Lung (tissue), 12 donors: ENCODE data around the gene KCNG2. TPM values are rescaled to one million over a fixed set of nuclear protein-coding genes. Genes with fewer than 3 reads are reported as not detected.

ENCODE experiments used
- ATAC-seq: fragments of 200-7000 bp; cut with Tn5 transposase; one replicate; pipeline ENCODE4 v1.9.1; 2020; ENCODE audit warnings: moderate number of reproducible peaks; ENCODE audit not compliant: insufficient read depth, low FRiP score
- DNase-seq, 3 donors: peaks; one replicate each; pipeline ENCODE4 v3.0.0-alpha.2; 2013 to 2017
- H3K27ac ChIP-seq, 2 donors: one replicate each; pipeline ENCODE4 v1.5.1; 2013; ENCODE audit warnings: mild to moderate bottlenecking in 2 of 2, moderate library complexity in 2 of 2, control low read depth in 1 of 2, inconsistent platforms in 1 of 2, low read depth in 1 of 2, low read length in 1 of 2
- H3K27me3 ChIP-seq, 3 donors: one replicate each; pipeline ENCODE4 v1.5.1; 2013; ENCODE audit warnings: low read length in 2 of 3; ENCODE audit not compliant: control insufficient read depth in 3 of 3, insufficient read depth in 3 of 3
- H3K36me3 ChIP-seq, 4 donors: one replicate each; pipeline ENCODE4 v1.5.1; 2013; ENCODE audit warnings: low read length in 4 of 4, mild to moderate bottlenecking in 1 of 4, moderate library complexity in 1 of 4; ENCODE audit not compliant: control insufficient read depth in 4 of 4, insufficient read depth in 4 of 4
- H3K4me1 ChIP-seq, 5 donors: one replicate each; pipeline ENCODE4 v1.5.1; 2013; ENCODE audit warnings: low read length in 5 of 5, mild to moderate bottlenecking in 2 of 5, moderate library complexity in 1 of 5; ENCODE audit not compliant: control insufficient read depth in 5 of 5, insufficient read depth in 5 of 5
- H3K4me3 ChIP-seq: one replicate; pipeline ENCODE4 v1.5.1; 2013; ENCODE audit warnings: mild to moderate bottlenecking, control low read depth, moderate library complexity
- H3K9ac ChIP-seq, 2 donors: one replicate each; pipeline ENCODE4 v1.5.1; 2013; ENCODE audit warnings: low read length in 2 of 2, control low read depth in 1 of 2; ENCODE audit not compliant: insufficient read depth in 1 of 2
- H3K9me3 ChIP-seq, 4 donors: one replicate each; pipeline ENCODE4 v1.5.1; 2013; ENCODE audit warnings: low read length in 3 of 4, mild to moderate bottlenecking in 1 of 4, moderate library complexity in 1 of 4; ENCODE audit not compliant: control insufficient read depth in 4 of 4, insufficient read depth in 3 of 4
- WGBS, 2 donors: extraction: QIAGEN DNeasy Blood & Tissue Kit; methylation state at CpG; one replicate each; pipeline ENCODE4 v1.1.7; 2013; 5-methylcytosine and 5-hydroxymethylcytosine counted together
- polyA plus RNA-seq, 2 donors: library from polyadenylated mRNA; stranded (reverse); fragments of 200-250 nt; gene quantifications; one replicate each; pipeline ENCODE4 v1.2.1, GENCODE V29; 2013
- total RNA-seq, 2 donors: library from RNA; depleted of rRNA in 1 of 2; stranded (reverse); fragments of >200 nt in 1 of 2; gene quantifications; one replicate each; pipeline ENCODE4 v1.2.1, GENCODE V29; 2014 to 2021
- TF ChIP-seq, protein P1 (sequence below): IDR thresholded peaks from 2 replicates; pipeline ENCODE4 v1.5.1; 2012; ENCODE audit warnings: mild to moderate bottlenecking; ENCODE audit errors: control extremely low read depth, extremely low read depth
- donor health status: control.
- donor health status: control.
- donor health status: Bipolar disorder and iron deficiency.
- donor health status: healthy.
- donor health status: DM: yes; HTN: yes; CAD: no.

KCNG2 gene
- total and polyA plus RNA-seq, 4 donors: 0.16 to 1.8 (median 1.2) TPM

DNA sequence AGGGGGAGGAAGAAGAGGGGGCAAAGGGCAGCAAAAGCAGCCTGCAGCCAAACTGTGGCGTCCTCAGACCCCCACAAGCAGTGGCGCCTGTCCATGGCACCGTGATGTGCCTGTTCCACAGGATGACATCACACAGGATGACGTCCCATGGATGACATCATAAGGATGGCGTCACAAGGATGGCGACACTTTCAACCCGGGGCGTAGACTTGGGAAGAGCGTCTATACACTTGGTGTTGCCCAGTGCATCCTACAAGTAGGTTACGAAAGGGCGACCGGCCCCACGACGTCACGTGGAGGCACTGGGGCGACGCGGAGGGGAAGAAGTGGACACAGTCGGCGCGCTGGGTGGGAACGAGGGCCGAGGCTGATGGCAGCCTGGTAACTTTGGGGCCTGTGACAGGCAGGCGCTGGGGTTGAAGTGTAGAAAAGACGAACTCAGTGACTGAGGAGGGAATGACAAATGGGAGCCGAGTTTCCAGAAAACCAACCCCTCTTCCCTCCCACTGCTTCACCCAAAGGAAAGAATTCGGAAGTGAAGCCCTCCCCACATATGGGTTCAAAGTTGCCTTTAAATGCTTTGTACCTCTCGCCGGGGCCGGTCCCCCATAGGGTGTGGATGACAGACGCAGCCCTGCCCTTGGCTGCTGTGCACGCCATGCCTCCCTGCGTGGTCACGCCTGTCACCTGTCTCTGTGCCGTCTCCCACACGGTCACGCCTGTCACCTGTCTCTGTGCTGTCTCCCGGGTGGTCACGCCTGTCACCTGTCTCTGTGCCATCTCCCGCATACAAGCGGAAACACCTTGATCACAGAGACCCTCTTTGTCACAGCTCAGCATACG is 13.4 kb upstream of the KCNG2 start:
- H3K36me3 ChIP-seq: no peaks in the 10 kb centered on the region
- no peak for ATAC-seq
- no peak overlapping the region for H3K4me3 ChIP-seq
- peaks cover 3 to 50% (median 28%) of the 10 kb centered on the region in 3 donors for H3K27me3 ChIP-seq
- TF ChIP-seq, protein P1, sequence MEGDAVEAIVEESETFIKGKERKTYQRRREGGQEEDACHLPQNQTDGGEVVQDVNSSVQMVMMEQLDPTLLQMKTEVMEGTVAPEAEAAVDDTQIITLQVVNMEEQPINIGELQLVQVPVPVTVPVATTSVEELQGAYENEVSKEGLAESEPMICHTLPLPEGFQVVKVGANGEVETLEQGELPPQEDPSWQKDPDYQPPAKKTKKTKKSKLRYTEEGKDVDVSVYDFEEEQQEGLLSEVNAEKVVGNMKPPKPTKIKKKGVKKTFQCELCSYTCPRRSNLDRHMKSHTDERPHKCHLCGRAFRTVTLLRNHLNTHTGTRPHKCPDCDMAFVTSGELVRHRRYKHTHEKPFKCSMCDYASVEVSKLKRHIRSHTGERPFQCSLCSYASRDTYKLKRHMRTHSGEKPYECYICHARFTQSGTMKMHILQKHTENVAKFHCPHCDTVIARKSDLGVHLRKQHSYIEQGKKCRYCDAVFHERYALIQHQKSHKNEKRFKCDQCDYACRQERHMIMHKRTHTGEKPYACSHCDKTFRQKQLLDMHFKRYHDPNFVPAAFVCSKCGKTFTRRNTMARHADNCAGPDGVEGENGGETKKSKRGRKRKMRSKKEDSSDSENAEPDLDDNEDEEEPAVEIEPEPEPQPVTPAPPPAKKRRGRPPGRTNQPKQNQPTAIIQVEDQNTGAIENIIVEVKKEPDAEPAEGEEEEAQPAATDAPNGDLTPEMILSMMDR: no peak
- peaks cover 0 to 3% (median 0%) of the 10 kb centered on the region in 4 donors for H3K9me3 ChIP-seq
- H3K27ac ChIP-seq: no peak overlapping the region
- DNase-seq: no peak
- 81 to 86% methylated on average over 42 of the region's 42 CpGs for WGBS, 2 donors
- H3K4me1 ChIP-seq: peaks cover 0 to 3% (median 0%) of the 10 kb centered on the region in 5 donors
- no peak overlapping the region for H3K9ac ChIP-seq

DNA sequence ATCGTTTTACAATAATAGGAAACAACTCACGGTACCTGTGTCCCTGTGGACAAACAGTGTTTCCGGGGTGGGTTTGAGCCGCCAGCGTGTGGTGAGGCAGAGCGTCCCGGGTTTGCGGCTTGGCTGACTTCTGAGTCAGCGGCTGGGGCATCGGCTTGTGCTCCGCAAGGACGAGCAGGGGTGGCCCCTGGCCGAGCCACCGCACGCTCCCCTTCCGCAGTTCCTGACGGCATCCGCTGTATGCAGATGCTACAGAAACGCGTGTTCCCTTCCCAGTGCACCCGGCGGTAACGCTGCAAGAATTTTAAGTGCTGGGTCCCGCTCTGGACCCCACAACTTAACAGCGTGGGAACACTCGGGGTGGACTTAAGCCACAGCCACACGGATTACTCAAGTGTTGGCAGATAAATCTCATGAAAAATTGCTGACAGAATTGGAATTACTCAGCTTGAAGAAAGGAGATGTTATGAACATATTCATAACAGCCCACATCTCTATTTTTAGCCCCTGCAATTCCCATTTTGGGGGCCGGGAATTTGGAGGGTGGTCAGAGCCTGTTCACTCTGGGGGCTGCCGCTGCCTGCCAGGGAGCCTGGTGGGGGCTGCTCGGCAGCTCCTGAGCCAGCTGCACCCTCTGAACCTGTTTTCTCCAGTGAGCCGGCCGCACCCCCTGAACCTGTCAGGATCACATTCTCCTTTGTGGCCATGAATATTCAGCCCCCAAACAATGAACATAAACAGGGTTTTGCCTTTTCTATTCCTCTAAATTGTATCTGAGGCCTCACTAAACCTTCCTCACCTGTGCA is 12.6 kb upstream of the KCNG2 start:
- no peak overlapping the region for H3K9ac ChIP-seq
- DNase-seq: no peak

DNA sequence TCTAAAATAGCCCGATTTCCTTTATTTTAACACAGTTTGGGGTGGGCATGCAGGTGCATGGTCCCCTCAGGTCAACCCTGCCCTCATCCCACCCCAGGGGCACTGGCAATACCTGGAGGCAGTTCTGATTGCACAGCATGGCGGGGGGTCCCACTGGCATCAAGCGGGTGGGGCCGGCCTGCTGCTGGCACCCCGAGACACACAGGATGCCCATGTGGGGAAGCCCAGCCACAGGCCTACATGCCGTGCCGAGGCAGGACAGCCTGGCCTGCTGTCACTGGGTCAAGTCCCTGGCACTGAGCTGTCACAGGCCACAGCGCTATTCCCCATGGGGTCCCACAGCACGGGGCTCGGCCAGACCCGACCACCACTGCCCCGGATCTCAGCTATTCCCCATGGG is 11.9 kb upstream of the KCNG2 start:
- 82 to 86% methylated on average over 11 to 12 of the region's 12 CpGs for WGBS, 2 donors
- Histone ChIP-seq H3K27ac (no peak overlapping the region), H3K36me3 (no peaks in the 10 kb centered on the region), H3K9me3 (peaks cover 0 to 2% (median 0%) of the 10 kb centered on the region in 4 donors), H3K4me3 (no peak overlapping the region), H3K4me1 (peaks cover 0 to 3% (median 0%) of the 10 kb centered on the region in 5 donors), H3K27me3 (peaks cover 3 to 65% (median 31%) of the 10 kb centered on the region in 3 donors), H3K9ac (no peak overlapping the region)
- DNase-seq: no peak
- TF ChIP-seq, protein P1: no peak
- no peak for ATAC-seq

More for the DNA sequence above, 12.6 kb upstream of the KCNG2 start:
- Histone ChIP-seq H3K27ac (no peak overlapping the region), H3K4me3 (no peak overlapping the region), H3K9me3 (peaks cover 0 to 2% (median 0%) of the 10 kb centered on the region in 4 donors), H3K4me1 (peaks cover 0 to 3% (median 0%) of the 10 kb centered on the region in 5 donors), H3K36me3 (no peaks in the 10 kb centered on the region), H3K27me3 (peaks cover 3 to 59% (median 29%) of the 10 kb centered on the region in 3 donors)
- TF ChIP-seq, protein P1: no peak
- 60 to 79% methylated on average over 32 of the region's 32 CpGs for WGBS, 2 donors
- no peak for ATAC-seq
